Left renal cortex interstitium (tissue), 4 donors: ENCODE data around the gene DHRS1. TPM values are rescaled to one million over a fixed set of nuclear protein-coding genes. Genes with fewer than 3 reads are reported as not detected.
"Not testable (repeated sequence)": the region's sequence is repeated elsewhere in the genome, so short reads cannot be mapped to it uniquely, and the experiment has no call there.

Experiments
- DNase-seq, 4 donors: peaks; one replicate each; pipeline ENCODE4 v3.0.0-alpha.2; 2013; ENCODE audit warnings: low read depth in 4 of 4, low spot score in 2 of 4, missing footprints in 1 of 4
- polyA plus RNA-seq, 4 donors: library from polyadenylated mRNA; unstranded; fragments of 120-200 nt; gene quantifications; one replicate each; pipeline ENCODE4 v1.2.1, GENCODE V29; 2013; ENCODE audit not compliant: insufficient read length in 4 of 4

DHRS1 gene
- polyA plus RNA-seq, 4 donors = 41.0 to 52.5 (median 49.9) TPM

- DNase-seq = no peak
These were observed 44.8 kb downstream of the DHRS1 start for GRCh38 chr14:24254630-24255392.

DNA sequence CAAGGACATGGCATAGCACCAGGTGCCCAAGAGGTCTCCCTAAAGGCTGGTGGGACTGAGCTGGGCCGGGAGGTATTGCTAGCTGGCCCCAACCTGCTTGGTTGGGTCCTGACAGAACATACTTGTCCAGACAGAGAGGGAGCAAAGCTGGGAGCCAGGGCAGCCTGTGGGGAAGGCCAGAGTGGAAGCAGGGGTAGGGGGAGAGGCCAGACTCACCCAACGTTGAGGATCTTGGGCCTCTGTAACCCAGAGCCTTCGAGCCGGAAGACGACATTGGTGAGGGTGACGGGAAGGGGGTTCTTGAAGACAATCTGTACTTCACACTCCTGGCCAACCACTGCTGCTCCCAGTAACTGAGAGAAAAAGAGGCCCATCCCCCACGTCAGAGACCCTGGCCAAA is 45.6 kb downstream of the DHRS1 start:
- no peak for DNase-seq

GRCh38 chr14:24252289-24253124 is 47.1 kb downstream of the DHRS1 start:
- no peak for DNase-seq

DNA sequence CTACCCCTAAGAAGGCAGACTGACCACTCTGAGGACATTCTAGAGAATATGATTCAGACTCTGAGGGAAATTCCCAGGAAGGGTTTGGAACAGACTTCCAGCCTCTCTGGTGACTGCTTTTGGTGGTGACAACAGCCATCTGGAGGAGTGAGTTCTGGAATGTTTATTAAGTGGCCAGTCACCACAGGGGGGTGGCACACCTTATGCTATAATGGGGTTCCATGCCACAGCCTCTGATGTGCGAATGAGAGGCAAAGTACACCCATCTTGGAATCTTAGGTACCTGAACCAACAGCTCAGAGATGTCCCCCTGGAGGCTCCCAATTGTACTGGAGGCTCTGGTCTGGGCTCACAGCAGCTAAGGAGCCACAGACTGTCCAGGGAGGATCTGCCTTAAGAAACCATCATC is 47.7 kb downstream of the DHRS1 start:
- DNase-seq = no peak

GRCh38 chr14:24250354-24250753 is 49.2 kb downstream of the DHRS1 start:
- no peak for DNase-seq

DNA sequence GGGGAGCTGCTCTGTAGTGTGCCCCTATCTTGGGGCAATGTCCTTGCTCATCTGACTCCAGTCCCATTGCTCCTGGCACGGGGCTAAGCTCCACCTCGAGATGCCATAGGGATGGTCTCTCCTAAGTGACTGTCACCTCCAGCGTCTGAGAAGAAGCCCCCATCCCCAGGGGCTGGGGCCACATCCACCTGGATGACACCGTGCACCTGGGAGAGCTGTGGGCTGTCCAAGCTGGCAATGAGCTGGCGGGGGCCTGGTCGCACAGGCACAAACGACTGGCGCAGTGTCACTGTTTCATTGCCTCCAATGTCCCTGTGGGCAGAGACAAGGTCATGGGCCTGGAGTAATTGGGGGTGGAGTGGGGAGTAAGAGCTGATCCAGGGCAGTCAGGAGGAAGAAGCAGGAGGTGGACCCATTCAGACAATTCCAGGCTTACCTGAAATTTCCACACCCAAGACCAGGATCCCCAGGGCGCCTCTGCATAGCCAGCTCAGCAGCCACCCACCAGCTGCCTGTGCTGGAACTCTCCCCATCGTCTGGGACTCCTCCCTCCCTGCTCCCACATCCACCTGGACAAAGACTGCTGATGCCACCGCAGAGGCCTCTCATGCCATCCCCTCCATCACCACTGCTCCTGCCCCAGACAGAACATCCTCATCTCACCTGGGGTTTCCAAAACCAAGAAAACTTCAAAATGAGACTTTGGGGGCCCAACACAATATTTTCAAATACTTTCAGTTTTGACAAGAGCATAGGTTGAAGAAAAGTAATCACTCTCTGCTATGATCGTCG is 50.2 kb downstream of the DHRS1 start:
- no peak for DNase-seq

DNA sequence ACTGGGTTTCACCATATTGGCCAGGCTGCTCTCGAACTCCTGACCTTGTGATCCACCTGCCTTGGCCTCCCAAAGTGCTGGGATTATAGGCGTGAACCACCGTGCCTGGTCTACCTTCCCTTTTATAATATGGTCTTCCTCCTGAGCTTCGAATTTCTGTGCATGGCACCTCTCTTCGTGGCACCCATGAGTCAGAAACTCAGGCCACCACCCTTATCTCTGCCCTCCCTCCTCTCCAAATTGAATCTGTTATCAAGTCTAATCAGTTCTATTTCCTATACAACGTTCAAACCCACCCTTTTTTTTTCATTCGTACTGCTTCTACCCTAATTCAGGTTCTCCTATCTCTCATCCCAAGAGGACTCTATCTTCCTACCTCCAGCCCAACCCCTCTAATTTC is 52.2 kb downstream of the DHRS1 start:
- DNase-seq = no peak

DNA sequence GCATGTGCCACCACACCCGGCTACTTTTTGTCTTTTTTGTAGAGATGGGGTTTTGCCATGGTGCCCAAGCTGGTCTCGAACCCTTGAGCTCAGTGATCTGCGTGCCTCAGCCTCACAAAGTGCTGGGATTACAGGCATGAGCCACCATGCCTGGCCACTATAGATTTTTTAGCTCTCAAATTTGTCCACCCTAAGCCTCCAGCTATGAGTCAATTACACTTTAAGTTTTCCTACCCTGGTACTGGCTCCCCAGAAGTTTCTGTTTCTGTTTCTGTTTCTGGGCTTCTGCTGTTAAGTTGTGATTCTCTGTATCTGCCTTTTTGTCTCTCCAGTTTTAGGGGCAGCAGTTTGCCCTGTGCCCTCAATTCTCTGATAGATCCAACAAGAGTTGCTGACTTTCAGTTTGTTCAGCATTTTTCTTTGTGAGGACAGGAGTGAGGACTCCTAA is 52.8 kb downstream of the DHRS1 start:
- no peak for DNase-seq

DNA sequence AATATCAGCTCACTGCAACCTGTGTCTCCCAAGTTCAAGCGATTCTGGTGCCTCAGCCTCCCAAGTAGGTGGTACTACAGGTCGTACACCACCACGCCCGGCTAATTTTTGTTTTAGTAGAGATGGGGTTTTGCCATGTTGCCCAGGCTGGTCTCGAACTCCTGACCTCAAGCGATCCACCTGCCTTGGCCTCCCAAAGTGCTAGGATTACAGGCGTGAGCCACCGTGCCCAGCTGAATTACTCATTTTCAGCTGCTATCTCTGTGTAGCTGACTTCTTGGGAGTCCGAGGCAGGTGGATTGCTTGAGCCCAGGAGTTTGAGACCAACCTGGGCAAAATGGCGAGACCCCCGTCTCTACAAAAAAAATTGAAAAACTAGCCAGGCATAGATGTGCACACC is 54.2 kb downstream of the DHRS1 start:
- DNase-seq = not testable (repeated sequence)

GRCh38 chr14:24243336-24243836 is 56.2 kb downstream of the DHRS1 start:
- no peak for DNase-seq

DNA sequence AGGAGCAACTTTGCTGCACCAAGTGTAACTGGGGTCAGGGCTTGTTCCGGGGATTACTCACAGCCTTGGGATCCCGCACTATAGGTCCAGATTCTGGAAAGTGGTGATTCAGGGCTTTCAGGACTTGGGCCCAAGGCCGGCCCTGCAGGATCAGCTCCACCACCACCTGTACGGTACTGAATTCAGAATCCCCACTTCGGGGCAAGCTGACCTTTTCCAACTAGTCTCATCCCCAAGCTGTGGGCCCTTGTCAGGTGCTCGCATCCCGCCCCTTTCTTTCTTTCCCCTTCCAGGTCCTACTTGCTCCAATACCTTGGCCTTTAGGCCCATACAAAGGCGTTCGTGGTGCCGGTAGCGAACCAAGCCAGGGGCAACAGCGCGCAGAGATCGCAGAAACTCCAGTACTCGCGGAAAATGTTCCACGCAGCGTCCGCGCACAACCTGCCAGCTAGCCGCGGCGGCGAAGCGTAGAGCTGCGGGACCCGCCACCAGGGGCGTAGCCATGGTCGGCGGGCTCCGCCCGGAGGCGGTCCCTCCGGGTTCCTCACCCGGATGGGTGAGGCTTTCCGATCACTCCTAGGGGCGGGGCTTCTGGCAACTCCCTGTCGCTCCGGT is 57.6 kb downstream of the DHRS1 start:
- DNase-seq = peak; percentile 89 to 94 (median 91)

Other genes with a start within 250 kb of the DHRS1 start
- 1 to 10 TPM; 1.3 to 2.4 (median 1.7) TPM for gene CARMIL3, start 247.8 kb downstream of the DHRS1 start, polyA plus RNA-seq
- under 1 TPM in 1 of 4 donors, not detected in 3; 0.11 TPM for gene CPNE6, start 228.2 kb downstream of the DHRS1 start, polyA plus RNA-seq
- 10 to 100 TPM; 28.6 to 35.6 (median 30.8) TPM for gene PCK2, start 205.5 kb downstream of the DHRS1 start, polyA plus RNA-seq
- 10 to 100 TPM; 77.2 to 88.6 (median 83.0) TPM for gene DCAF11, start 185.0 kb downstream of the DHRS1 start, polyA plus RNA-seq
- 1 to 10 TPM; 2.2 to 5.2 (median 3.0) TPM for gene NRL, start 184.8 kb downstream of the DHRS1 start, polyA plus RNA-seq
- gene FITM1, start 169.1 kb downstream of the DHRS1 start, polyA plus RNA-seq = 1 to 10 TPM in 3 of 4 donors, under 1 TPM in 1; 0.48 to 2.2 (median 1.3) TPM
- gene PSME1, start 163.6 kb downstream of the DHRS1 start, polyA plus RNA-seq = 100 to 1,000 TPM; 185 to 235 (median 203) TPM
- 10 to 100 TPM; 12.3 to 29.3 (median 22.3) TPM for gene EMC9, start 158.2 kb downstream of the DHRS1 start, polyA plus RNA-seq
- 100 to 1,000 TPM; 150 to 177 (median 159) TPM for gene PSME2, start 153.2 kb downstream of the DHRS1 start, polyA plus RNA-seq
- 10 to 100 TPM; 43.6 to 60.2 (median 57.7) TPM for gene RNF31, start 152.3 kb downstream of the DHRS1 start, polyA plus RNA-seq
- gene IRF9, start 138.5 kb downstream of the DHRS1 start, polyA plus RNA-seq = 10 to 100 TPM; 52.3 to 68.0 (median 59.7) TPM
- gene REC8, start 127.7 kb downstream of the DHRS1 start, polyA plus RNA-seq = 10 to 100 TPM; 46.0 to 93.7 (median 68.0) TPM
- 10 to 100 TPM; 32.7 to 40.9 (median 37.0) TPM for gene IPO4, start 111.0 kb downstream of the DHRS1 start, polyA plus RNA-seq
- gene TM9SF1, start 104.3 kb downstream of the DHRS1 start, polyA plus RNA-seq = 10 to 100 TPM; 31.9 to 52.0 (median 43.9) TPM
- 10 to 100 TPM in 2 of 4 donors, 1 to 10 TPM in 2; 3.1 to 13.9 (median 7.2) TPM for gene TSSK4, start 94.1 kb downstream of the DHRS1 start, polyA plus RNA-seq
- 10 to 100 TPM; 43.3 to 76.6 (median 53.2) TPM for gene CHMP4A, start 86.3 kb downstream of the DHRS1 start, polyA plus RNA-seq
- gene MDP1, start 83.7 kb downstream of the DHRS1 start, polyA plus RNA-seq = 10 to 100 TPM; 10.2 to 18.0 (median 12.1) TPM
- gene NEDD8, start 67.4 kb downstream of the DHRS1 start, polyA plus RNA-seq = 100 to 1,000 TPM; 206 to 248 (median 222) TPM
- gene GMPR2, start 66.9 kb downstream of the DHRS1 start, polyA plus RNA-seq = 100 to 1,000 TPM; 106 to 121 (median 117) TPM
- 10 to 100 TPM; 54.2 to 64.5 (median 57.8) TPM for gene TINF2, start 57.2 kb downstream of the DHRS1 start, polyA plus RNA-seq
- 1 to 10 TPM in 3 of 4 donors, under 1 TPM in 1; 0.92 to 4.5 (median 2.5) TPM for gene TGM1, start 36.6 kb downstream of the DHRS1 start, polyA plus RNA-seq
- 10 to 100 TPM; 18.0 to 31.1 (median 20.8) TPM for gene RABGGTA, start 28.2 kb downstream of the DHRS1 start, polyA plus RNA-seq
- 10 to 100 TPM; 24.1 to 29.0 (median 26.9) TPM for gene NOP9, start 70 bp upstream of the DHRS1 start, polyA plus RNA-seq
- 10 to 100 TPM; 22.4 to 25.3 (median 23.9) TPM for gene CIDEB, start 8.2 kb upstream of the DHRS1 start, polyA plus RNA-seq
- 1 to 10 TPM; 1.6 to 5.6 (median 2.9) TPM for gene LTB4R2, start 10.4 kb upstream of the DHRS1 start, polyA plus RNA-seq
- gene LTB4R, start 11.7 kb upstream of the DHRS1 start, polyA plus RNA-seq = 1 to 10 TPM; 2.2 to 7.3 (median 5.0) TPM
- gene ADCY4, start 35.3 kb upstream of the DHRS1 start, polyA plus RNA-seq = 10 to 100 TPM; 15.8 to 26.6 (median 21.4) TPM
- 1 to 10 TPM; 2.6 to 4.4 (median 3.5) TPM for gene RIPK3, start 40.2 kb upstream of the DHRS1 start, polyA plus RNA-seq
- 10 to 100 TPM; 49.8 to 95.6 (median 72.3) TPM for gene NFATC4, start 68.4 kb upstream of the DHRS1 start, polyA plus RNA-seq
- 10 to 100 TPM; 47.9 to 53.0 (median 49.6) TPM for gene NYNRIN, start 99.2 kb upstream of the DHRS1 start, polyA plus RNA-seq
- 1 to 10 TPM; 2.7 to 3.8 (median 3.2) TPM for gene CBLN3, start 129.9 kb upstream of the DHRS1 start, polyA plus RNA-seq
- gene KHNYN, start 130.2 kb upstream of the DHRS1 start, polyA plus RNA-seq = 10 to 100 TPM; 39.5 to 53.7 (median 46.6) TPM
- gene SDR39U1, start 143.0 kb upstream of the DHRS1 start, polyA plus RNA-seq = 10 to 100 TPM; 49.6 to 92.1 (median 72.5) TPM
- under 1 TPM; 0.16 to 0.94 (median 0.40) TPM for gene CMA1, start 208.5 kb upstream of the DHRS1 start, polyA plus RNA-seq